Right renal pelvis (tissue), 4 donors: ENCODE data around the gene POMP. TPM values are rescaled to one million over a fixed set of nuclear protein-coding genes. Genes with fewer than 3 reads are reported as not detected.
"Not testable (repeated sequence)": the region's sequence is repeated elsewhere in the genome, so short reads cannot be mapped to it uniquely, and the experiment has no call there.

ENCODE experiments used
- DNase-seq, 4 donors: peaks; one replicate each; pipeline ENCODE4 v3.0.0-alpha.2; 2013; ENCODE audit warnings: low read depth in 4 of 4, low spot score in 3 of 4, missing footprints in 1 of 4
- polyA plus RNA-seq, 4 donors: library from polyadenylated mRNA; unstranded; fragments of 120-200 nt; gene quantifications; one replicate each; pipeline ENCODE4 v1.2.1, GENCODE V29; 2013; ENCODE audit not compliant: insufficient read length in 4 of 4

The POMP gene
- polyA plus RNA-seq, 4 donors = 96.9 to 104 (median 101) TPM

DNA sequence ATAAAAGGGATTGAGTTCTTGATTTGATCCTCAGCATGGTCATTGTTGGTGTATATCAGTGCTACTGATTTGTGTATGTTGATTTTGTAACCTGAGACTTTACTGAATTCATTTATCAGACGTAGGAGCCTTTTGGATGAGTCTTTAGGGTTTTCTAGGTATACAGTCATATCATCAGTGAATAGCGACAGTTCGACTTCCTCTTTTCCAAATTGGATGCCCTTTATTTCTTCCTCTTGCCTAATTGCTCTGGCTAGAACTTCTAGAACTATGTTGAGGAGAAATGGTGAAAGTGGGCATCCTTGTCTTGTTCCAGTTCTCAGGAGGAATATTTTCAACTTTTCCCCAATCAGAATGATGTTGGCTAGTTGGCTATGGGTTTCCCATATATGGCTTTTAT is 27.0 kb downstream of the POMP start:
- no peak for DNase-seq

- not testable (repeated sequence) for DNase-seq
Measured at GRCh38 chr13:28693605-28694491, 34.9 kb downstream of the POMP start.

DNA sequence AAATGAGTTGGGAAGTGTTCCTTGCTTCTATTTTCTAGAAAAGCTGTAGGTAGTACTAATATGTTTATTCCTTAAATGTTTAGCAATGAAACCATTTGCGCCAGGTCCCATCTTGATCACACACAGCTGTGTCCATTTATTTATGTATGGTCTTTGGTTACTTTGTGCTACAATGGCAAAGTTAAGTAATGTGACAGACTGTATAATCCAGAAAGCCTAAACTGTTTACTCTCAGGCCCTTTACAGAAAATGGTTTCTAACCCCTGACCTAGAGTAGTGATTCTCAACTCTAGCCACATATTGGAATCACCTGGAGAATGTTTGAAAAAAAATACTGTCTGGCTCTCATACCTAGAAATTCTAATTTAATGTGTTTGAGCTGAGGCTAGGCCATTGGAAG is 38.5 kb downstream of the POMP start:
- no peak for DNase-seq

GRCh38 chr13:28699246-28699645 is 40.3 kb downstream of the POMP start:
- DNase-seq = no peak

DNA sequence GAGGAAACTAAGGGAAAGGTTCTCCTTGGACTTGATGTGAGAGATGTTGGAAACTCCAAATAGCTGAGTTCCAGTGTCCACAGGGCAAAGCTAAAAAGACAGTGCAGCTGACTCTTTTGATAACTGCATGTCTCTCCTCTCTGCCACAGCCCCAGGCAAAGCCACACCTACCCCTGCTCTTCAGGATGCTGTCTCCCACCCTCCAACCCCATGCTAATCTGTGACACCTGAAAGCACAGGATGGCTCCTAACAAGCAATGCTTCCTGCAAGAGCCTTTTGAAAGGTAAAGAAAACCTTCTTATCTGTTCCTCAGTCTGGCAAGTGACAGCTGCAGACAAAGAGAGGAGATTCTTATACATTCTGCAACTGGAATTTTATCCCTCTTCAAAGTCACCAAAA is 45.4 kb downstream of the POMP start:
- DNase-seq = no peak

GRCh38 chr13:28704919-28705318 is 46.0 kb downstream of the POMP start:
- DNase-seq = no peak

DNA sequence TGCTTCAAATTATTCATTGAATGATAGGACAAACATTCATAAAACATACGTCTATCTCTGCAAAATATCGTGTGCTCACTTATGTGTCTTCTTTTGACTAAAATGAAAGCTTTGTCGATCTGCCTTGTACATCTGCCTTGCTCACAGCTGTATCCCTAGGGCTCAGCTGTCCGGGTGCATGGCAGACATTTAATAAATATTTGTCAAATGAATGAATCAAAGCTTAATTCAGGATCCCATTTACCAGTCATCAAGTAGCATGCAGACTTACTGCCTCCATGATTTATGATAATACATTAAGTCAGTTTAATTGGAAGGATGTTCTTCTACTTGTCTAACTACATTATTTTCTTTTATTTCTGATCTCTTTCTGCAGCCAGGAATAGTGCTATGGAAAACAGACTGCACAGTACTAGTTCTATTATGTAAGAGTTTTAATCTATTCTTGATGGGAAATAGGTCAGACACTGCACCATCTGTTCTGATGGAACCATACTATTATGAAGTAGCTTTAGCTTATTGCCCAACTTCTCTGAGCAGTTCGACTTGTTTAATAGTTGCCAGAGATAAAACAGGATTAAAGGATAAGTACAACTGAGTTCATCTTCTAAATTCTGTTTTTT is 46.6 kb downstream of the POMP start:
- no peak for DNase-seq

DNA sequence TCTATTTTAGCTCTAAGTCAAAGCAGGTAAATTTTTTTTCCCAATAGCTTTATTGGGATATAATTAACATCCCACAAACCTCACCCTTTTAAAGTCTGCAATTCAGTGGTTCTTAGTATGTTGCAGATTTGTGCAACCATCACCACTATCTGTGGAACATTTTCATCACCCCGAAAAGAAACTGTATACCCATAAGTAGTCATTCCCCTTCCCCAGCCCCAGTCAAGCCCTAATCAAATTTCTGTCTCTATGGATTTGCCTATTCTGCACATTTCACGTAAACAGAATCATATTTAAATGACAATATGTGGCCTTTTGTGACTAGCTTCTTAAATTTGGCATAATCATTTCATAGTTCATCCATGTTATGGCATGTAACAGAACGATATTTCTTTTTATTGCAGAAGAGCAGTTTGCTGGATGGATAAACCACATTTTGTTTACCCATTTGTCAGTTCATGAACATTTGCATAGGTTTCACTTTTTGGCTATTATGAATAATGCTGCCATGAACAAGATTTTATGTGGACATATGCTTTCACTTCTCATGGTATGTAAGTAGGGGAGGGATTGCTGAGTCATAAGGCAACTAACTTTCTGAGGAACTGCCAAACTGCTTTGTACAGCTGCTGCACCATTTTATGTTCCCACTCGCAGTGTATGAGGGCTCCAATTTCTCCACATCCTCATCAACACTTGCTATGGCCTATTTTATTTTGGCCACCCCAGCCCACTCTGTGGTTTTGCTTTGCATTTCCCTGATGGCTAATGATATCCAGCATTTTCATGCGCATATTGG is 48.9 kb downstream of the POMP start:
- no peak for DNase-seq

GRCh38 chr13:28710161-28710560 is 51.2 kb downstream of the POMP start:
- DNase-seq = no peak

GRCh38 chr13:28714651-28715050 is 55.7 kb downstream of the POMP start:
- DNase-seq = no peak

DNA sequence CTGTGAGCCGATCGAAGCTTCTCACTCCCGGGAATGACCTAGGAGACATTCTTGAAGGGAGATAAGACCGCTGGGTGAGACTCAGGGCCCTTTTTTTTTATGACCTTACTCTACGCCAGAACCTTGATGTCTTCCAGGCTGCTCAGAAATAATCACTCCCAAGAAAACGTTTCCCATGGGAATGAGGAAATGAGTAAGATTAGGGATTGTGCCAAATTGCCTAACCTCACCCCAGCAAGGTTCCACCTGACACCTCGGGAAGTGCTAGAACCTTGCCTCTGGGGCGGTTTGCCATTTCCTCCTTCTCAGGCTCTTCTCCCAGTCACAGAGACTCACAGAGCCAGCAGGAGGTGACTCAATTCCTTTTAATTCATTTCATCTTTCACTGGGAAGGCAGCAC is 57.6 kb downstream of the POMP start:
- no peak for DNase-seq

GRCh38 chr13:28717170-28717569 is 58.2 kb downstream of the POMP start:
- DNase-seq = no peak

GRCh38 chr13:28718196-28718542 is 59.2 kb downstream of the POMP start:
- no peak for DNase-seq

DNA sequence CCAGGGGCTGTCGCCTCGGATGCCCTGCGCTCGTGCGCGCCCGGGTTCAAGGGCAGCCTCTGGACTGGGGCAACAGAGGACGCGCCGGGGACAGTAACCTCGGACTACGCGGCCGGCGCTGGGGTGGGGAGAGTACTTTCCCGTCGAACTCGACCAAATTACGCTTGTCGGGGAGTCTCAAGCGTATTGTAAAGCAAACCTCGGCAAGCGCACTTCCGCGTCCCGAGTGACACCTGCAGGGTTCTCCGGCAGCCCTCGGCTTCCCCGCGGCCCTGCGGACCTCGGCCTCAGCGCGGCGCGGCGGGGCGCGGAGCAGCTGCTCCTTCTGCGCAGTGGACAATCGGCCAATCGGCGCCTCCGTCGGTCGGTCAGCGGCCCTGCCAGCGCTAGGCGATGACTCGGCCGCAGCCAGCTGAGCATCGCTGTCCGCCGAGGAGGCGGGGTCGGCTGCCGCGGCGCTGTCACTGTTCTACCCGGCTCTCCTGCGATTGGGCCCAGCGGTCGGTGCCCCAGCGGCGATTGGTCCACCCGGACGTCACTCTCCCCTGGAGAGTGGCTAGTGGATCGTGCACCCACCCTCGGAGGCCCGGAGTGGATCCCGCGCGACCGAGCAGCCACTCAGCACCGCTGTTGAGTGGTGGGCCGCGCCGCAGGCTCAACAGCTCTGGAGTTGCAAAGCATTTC is 59.8 kb downstream of the POMP start, which contains the start of gene SLC46A3:
TSS of gene SLC46A3 (minus strand) at position 428 of the 684 bp plus-strand sequence. CDS start 972 bp downstream, outside the sequence.
- DNase-seq = peak; percentile 87 to 91 (median 89)

DNA sequence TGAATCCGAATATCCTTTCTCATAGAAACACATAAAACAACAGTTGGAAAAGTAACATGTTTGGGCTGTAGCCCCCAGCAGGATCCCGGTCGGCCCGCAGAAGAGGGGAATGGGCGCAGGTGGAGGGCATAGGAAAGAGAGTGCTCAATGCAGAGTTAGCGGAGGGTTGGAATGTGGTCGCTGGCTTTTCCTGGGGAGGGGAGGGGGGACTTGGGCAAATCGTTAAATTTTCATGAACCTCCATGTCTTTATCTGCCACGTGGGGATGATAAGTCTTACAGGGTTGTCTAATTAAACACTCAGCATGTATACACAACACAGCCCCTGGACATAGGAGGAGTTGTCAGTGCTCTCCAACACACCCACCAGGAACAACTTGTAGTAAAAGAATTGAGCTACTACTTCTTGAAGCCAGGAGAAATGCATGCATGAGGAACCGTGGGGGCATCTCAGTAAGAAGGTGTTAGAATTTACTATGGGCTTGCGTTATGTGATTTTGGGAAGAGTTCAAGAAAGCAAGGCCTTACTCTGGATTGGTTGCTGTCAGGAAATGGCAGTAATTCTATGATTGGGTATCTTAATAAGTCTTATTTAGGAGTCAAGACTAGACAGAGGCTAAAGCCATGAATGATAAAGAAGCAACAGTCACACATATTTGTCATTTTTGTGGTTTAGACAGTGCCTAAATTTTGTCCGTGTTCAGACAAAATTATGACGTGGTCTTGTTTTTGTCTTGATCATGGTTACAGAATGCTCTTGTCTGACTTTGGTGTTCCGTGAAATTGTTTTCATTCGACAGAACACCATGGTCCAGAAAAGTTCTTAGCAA is 60.5 kb downstream of the POMP start:
- DNase-seq = peak in 1 of 4 donors; percentile 4

- DNase-seq = no peak
Measured at GRCh38 chr13:28723806-28724205, 64.9 kb downstream of the POMP start.

- no peak for DNase-seq
Measured at GRCh38 chr13:28725046-28725610, 66.2 kb downstream of the POMP start.
